Measurements from ENCODE around the gene CERS4.

- TF ChIP-seq EZH2phosphoT487 (IDR thresholded peaks at IDR 0.05; ENCODE audit: borderline replicate concordance, low read length) (no peak), CTCF (IDR thresholded peaks at IDR 0.05; ENCODE audit: low read depth, low read length, poor library complexity, severe bottlenecking) (no peak)
Measured at GRCh38 chr19:8212916-8213315, 3.7 kb downstream of the CERS4 start.

All from DOHH2 (cell line).